ENCODE measurements around the gene JAZF1.

JAZF1 gene

GRCh38 chr7:27875832-27876231 lies 304.8 kb downstream of the JAZF1 start:
- TF ChIP-seq, protein P1, sequence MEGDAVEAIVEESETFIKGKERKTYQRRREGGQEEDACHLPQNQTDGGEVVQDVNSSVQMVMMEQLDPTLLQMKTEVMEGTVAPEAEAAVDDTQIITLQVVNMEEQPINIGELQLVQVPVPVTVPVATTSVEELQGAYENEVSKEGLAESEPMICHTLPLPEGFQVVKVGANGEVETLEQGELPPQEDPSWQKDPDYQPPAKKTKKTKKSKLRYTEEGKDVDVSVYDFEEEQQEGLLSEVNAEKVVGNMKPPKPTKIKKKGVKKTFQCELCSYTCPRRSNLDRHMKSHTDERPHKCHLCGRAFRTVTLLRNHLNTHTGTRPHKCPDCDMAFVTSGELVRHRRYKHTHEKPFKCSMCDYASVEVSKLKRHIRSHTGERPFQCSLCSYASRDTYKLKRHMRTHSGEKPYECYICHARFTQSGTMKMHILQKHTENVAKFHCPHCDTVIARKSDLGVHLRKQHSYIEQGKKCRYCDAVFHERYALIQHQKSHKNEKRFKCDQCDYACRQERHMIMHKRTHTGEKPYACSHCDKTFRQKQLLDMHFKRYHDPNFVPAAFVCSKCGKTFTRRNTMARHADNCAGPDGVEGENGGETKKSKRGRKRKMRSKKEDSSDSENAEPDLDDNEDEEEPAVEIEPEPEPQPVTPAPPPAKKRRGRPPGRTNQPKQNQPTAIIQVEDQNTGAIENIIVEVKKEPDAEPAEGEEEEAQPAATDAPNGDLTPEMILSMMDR (IDR thresholded peaks at IDR 0.05; ENCODE audit: low read depth, low read length, missing control alignments) = no peak
- DNase-seq (ENCODE audit: low read depth) = no peak
- H3K4me3 ChIP-seq (ENCODE audit: low read depth, low read length) = no peak overlapping the region

DNA sequence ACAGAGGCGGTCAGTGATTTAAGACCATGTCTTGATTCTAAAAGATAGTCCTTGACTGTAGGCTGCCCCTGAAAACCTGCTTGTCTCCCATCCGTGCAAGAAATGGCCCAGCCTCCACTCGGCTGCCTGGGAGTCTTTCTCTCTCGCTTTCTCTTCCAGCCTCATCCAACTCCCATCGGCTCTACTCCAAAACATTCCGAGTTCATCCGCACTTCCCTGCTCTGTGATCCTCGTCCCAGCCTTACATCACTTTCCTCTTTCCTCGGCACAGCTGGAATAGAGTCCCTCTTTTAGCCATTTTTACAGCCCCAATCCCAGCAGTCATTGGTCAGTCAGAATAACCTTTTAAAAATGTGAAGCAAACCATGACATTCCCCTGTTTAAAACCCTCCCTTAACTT lies 305.5 kb downstream of the JAZF1 start:
- no peak for DNase-seq (ENCODE audit: low read depth)
- TF ChIP-seq, protein P1 (IDR thresholded peaks at IDR 0.05; ENCODE audit: low read depth, low read length, missing control alignments) = no peak
- H3K4me3 ChIP-seq (ENCODE audit: low read depth, low read length) = no peak overlapping the region

- TF ChIP-seq, protein P1 (IDR thresholded peaks at IDR 0.05; ENCODE audit: low read depth, low read length, missing control alignments) = no peak
- DNase-seq (ENCODE audit: low read depth) = no peak
- H3K4me3 ChIP-seq (ENCODE audit: low read depth, low read length) = no peak overlapping the region
Measured at GRCh38 chr7:27873981-27874957, 306.3 kb downstream of the JAZF1 start.

DNA sequence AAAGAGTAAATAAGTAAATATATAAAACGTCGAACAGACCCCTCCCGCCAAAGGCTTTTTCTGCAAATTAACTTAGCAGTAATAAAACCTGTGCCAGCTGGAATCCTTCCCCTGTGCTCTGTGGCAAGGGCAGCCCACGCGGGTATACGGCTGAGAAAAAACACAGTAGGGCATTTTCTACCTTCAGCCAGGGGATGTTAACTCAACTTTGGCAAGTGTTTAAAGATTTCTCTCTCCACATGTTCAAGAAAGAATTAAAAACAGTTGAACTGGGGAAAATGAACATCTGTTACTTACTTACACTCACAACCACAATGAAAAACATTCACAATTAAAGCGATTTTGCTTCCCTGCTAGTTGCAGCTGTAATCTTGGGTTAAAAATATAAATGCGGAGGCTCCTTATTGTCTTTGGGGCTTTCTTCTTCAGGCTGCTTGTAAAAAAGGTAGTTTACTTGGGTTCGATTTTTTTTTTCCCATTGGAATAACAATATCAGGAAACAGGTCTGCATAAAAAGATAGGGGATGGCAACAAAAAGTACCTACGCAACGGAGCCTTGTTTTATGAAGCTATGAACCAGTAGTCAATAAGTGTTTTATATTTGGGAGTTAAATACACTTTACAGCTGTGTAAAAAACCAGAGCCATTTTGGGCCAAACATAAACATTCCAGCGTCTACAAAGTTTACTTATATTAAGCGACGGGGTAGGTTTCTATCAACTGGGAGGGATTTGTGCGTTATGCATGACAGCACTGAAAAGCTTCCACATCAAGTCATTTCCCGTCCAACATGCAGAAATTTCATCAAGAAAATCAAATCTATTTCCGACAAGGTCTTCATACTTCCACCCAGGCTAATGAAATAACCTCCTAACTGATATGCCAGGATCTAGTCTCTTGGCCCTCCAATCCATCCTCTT lies 308.0 kb downstream of the JAZF1 start:
- TF ChIP-seq, protein P1 (IDR thresholded peaks at IDR 0.05; ENCODE audit: low read depth, low read length, missing control alignments) = no peak
- H3K4me3 ChIP-seq (ENCODE audit: low read depth, low read length) = no peak overlapping the region
- no peak for DNase-seq (ENCODE audit: low read depth)

DNA sequence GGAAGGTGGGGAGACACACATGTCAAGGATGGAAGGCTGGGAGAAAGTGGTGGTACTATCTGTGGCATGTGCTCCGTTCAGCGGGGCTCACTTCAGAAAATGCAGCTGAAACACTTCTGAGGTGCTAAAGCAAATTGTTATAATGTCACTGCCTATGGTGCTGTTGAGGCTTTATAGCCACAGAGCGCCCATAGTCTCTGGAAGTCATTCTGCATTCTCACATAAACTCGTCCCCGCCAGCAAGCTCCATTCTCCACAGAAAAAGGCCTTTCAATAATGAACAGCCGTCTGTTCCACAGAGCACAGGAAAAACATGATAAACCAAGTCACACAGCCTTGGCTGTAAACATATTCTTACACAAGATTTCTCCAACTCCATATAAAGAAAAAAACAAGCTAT lies 308.7 kb downstream of the JAZF1 start:
- TF ChIP-seq, protein P1 (IDR thresholded peaks at IDR 0.05; ENCODE audit: low read depth, low read length, missing control alignments) = no peak
- no peak for DNase-seq (ENCODE audit: low read depth)
- H3K4me3 ChIP-seq (ENCODE audit: low read depth, low read length) = no peak overlapping the region

DNA sequence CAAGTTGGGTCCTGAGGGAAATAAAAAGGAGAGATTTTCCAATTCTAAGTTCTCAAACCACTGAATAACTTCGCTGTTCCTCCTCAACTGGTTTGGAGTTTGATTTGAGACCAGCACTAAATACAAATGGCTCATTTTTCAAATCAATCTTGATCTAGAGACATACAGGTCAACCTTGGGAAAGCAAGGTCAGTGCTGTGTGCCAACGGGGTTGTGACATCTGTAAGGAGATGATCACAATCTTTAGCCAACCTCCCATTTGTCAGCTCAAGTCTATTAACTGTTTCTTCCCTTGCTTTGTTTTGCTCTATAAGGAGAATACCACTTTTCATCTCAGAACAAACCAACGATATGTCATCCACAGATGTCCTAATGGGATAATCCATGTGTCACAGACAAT lies 309.5 kb downstream of the JAZF1 start:
- no peak overlapping the region for H3K4me3 ChIP-seq (ENCODE audit: low read depth, low read length)

More for the DNA sequence above, 309.5 kb downstream of the JAZF1 start:
- no peak for DNase-seq (ENCODE audit: low read depth)
- TF ChIP-seq, protein P1 (IDR thresholded peaks at IDR 0.05; ENCODE audit: low read depth, low read length, missing control alignments) = no peak
